ENCODE results near the gene BEND6.
"Not testable (repeated sequence)": the region's sequence is repeated elsewhere in the genome, so short reads cannot be mapped to it uniquely, and the experiment has no call there.

BEND6 gene

GRCh38 chr6:57002197-57002596 lies 47.3 kb downstream of the BEND6 start:
- Histone ChIP-seq H3K9me3 (ENCODE audit: control insufficient read depth, insufficient read depth, low read length) (peaks cover 5% of the 10 kb centered on the region; the same call in 1 of the 2 replicates), H3K79me2 (ENCODE audit: control insufficient read depth, low read length) (no peaks in the 10 kb centered on the region), H3K4me1 (ENCODE audit: control insufficient read depth, low read length) (no peaks in the 10 kb centered on the region), H3K9me2 (replicated peaks; ENCODE audit: control insufficient read depth, low read length) (no peaks in the 10 kb centered on the region), H4K20me1 (ENCODE audit: control insufficient read depth, insufficient read depth, low read depth, low read length) (no peaks in the 10 kb centered on the region), H3K4me3 (ENCODE audit: low read length) (no peak overlapping the region), H3K4me2 (ENCODE audit: low read length) (no peak overlapping the region), H3K27ac (ENCODE audit: low read depth, low read length) (no peak overlapping the region), H3K36me3 (ENCODE audit: control insufficient read depth, low read length) (no peaks in the 10 kb centered on the region), H3F3A (ENCODE audit: control insufficient read depth, insufficient read depth) (no peaks in the 10 kb centered on the region), H3K27me3 (ENCODE audit: control insufficient read depth, low read length) (peaks cover 3% of the 10 kb centered on the region; the same call in 1 of the 2 replicates)
- no peak for TF ChIP-seq EZH2phosphoT487 (IDR thresholded peaks at IDR 0.05; ENCODE audit: borderline replicate concordance, low read length)
- TF ChIP-seq, protein P1, sequence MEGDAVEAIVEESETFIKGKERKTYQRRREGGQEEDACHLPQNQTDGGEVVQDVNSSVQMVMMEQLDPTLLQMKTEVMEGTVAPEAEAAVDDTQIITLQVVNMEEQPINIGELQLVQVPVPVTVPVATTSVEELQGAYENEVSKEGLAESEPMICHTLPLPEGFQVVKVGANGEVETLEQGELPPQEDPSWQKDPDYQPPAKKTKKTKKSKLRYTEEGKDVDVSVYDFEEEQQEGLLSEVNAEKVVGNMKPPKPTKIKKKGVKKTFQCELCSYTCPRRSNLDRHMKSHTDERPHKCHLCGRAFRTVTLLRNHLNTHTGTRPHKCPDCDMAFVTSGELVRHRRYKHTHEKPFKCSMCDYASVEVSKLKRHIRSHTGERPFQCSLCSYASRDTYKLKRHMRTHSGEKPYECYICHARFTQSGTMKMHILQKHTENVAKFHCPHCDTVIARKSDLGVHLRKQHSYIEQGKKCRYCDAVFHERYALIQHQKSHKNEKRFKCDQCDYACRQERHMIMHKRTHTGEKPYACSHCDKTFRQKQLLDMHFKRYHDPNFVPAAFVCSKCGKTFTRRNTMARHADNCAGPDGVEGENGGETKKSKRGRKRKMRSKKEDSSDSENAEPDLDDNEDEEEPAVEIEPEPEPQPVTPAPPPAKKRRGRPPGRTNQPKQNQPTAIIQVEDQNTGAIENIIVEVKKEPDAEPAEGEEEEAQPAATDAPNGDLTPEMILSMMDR (IDR thresholded peaks at IDR 0.05; ENCODE audit: low read depth, low read length, poor library complexity, severe bottlenecking): no peak

DNA sequence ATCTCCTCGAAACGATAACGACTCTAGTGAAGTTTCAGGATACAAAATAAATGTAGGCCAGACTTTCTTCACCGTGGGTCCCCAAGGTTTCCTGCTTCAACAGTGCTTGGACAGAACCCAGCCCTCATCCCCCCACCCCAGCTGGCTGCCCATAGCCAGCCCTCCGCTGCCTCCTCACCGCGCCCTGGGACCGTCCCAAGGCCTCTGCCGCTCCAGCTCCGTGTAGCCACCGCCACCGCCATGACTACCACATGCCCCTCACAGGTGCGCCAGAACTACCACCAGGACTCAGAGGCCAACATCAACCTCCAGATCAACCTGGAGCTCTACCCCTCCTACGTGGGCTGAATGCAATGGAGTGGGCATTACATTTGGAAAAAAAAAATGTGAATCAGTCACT lies 49.4 kb downstream of the BEND6 start:
- no peak overlapping the region for H3K4me3 ChIP-seq (ENCODE audit: low read length)
- H3K4me1 ChIP-seq (ENCODE audit: control insufficient read depth, low read length): no peaks in the 10 kb centered on the region
- H3K36me3 ChIP-seq (ENCODE audit: control insufficient read depth, low read length): no peaks in the 10 kb centered on the region
- H3K79me2 ChIP-seq (ENCODE audit: control insufficient read depth, low read length): no peaks in the 10 kb centered on the region
- no peak overlapping the region for H3K27ac ChIP-seq (ENCODE audit: low read depth, low read length)
- no peaks in the 10 kb centered on the region for H3F3A ChIP-seq (ENCODE audit: control insufficient read depth, insufficient read depth)
- no peak overlapping the region for H3K4me2 ChIP-seq (ENCODE audit: low read length)
- no peaks in the 10 kb centered on the region for H4K20me1 ChIP-seq (ENCODE audit: control insufficient read depth, insufficient read depth, low read depth, low read length)
- H3K9me2 ChIP-seq (replicated peaks; ENCODE audit: control insufficient read depth, low read length): no peaks in the 10 kb centered on the region
- peaks cover 3% of the 10 kb centered on the region; the same call in 1 of the 2 replicates for H3K27me3 ChIP-seq (ENCODE audit: control insufficient read depth, low read length)
- peaks cover under 1% of the 10 kb centered on the region; the same call in 1 of the 2 replicates for H3K9me3 ChIP-seq (ENCODE audit: control insufficient read depth, insufficient read depth, low read length)
- no peak for TF ChIP-seq EZH2phosphoT487 (IDR thresholded peaks at IDR 0.05; ENCODE audit: borderline replicate concordance, low read length)
- TF ChIP-seq, protein P1 (IDR thresholded peaks at IDR 0.05; ENCODE audit: low read depth, low read length, poor library complexity, severe bottlenecking): no peak

GRCh38 chr6:57006101-57006500 lies 51.2 kb downstream of the BEND6 start:
- TF ChIP-seq, protein P1 (IDR thresholded peaks at IDR 0.05; ENCODE audit: low read depth, low read length, poor library complexity, severe bottlenecking): no peak
- TF ChIP-seq EZH2phosphoT487 (IDR thresholded peaks at IDR 0.05; ENCODE audit: borderline replicate concordance, low read length): no peak

DNA sequence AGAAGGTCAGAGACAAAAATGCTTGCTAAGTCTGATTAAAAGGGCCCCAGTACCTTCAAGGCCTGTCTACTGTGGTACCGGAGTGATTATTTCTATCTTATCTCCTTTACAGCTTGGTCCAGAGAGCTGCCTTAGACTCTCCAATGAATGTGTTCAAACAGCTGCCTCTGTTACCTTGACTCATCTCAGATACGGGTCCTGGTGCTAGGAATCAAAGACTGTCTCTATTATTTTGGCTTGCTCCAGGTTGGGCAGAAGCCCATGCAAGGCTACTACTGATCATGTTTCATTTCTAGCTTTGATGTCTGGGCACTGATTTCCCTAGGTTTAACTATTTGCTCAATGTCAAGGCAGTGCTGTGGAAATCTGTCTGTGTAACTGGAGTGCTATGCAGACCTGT lies 53.2 kb downstream of the BEND6 start:
- not testable (repeated sequence) for H3K27me3 ChIP-seq (ENCODE audit: control insufficient read depth, low read length); H3K4me3 ChIP-seq (ENCODE audit: low read length); H3K79me2 ChIP-seq (ENCODE audit: control insufficient read depth, low read length); H3F3A ChIP-seq (ENCODE audit: control insufficient read depth, insufficient read depth); H3K27ac ChIP-seq (ENCODE audit: low read depth, low read length); H3K9me2 ChIP-seq (replicated peaks; ENCODE audit: control insufficient read depth, low read length); H3K9me3 ChIP-seq (ENCODE audit: control insufficient read depth, insufficient read depth, low read length); H4K20me1 ChIP-seq (ENCODE audit: control insufficient read depth, insufficient read depth, low read depth, low read length); H3K4me1 ChIP-seq (ENCODE audit: control insufficient read depth, low read length); H3K4me2 ChIP-seq (ENCODE audit: low read length); H3K36me3 ChIP-seq (ENCODE audit: control insufficient read depth, low read length)

More at GRCh38 chr6:57006101-57006500, 51.2 kb downstream of the BEND6 start:
- Histone ChIP-seq H3K27ac (ENCODE audit: low read depth, low read length) (no peak overlapping the region), H4K20me1 (ENCODE audit: control insufficient read depth, insufficient read depth, low read depth, low read length) (no peaks in the 10 kb centered on the region), H3K36me3 (ENCODE audit: control insufficient read depth, low read length) (no peaks in the 10 kb centered on the region), H3K9me3 (ENCODE audit: control insufficient read depth, insufficient read depth, low read length) (no peaks in the 10 kb centered on the region), H3K4me1 (ENCODE audit: control insufficient read depth, low read length) (no peaks in the 10 kb centered on the region), H3K4me3 (ENCODE audit: low read length) (no peak overlapping the region), H3K4me2 (ENCODE audit: low read length) (no peak overlapping the region), H3F3A (ENCODE audit: control insufficient read depth, insufficient read depth) (no peaks in the 10 kb centered on the region), H3K27me3 (ENCODE audit: control insufficient read depth, low read length) (peaks cover 10% of the 10 kb centered on the region), H3K9me2 (replicated peaks; ENCODE audit: control insufficient read depth, low read length) (no peaks in the 10 kb centered on the region), H3K79me2 (ENCODE audit: control insufficient read depth, low read length) (no peaks in the 10 kb centered on the region)

All from DOHH2 (cell line).